H1 (cell line): ENCODE data around the gene MTMR10. TPM values are rescaled to one million over a fixed set of nuclear protein-coding genes. Genes with fewer than 3 reads are reported as not detected.

Source experiments
- CTCF ChIA-PET: fragments of 300-600 bp; sonication (Branson Sonifier 250); formaldehyde crosslinking; loops from one replicate; lab custom pipeline; 2021; ENCODE audit not compliant: partially characterized antibody; lab: Charles Lee
- POLR2A ChIA-PET: fragments of 300-600 bp; sonication (Branson Sonifier 250); formaldehyde crosslinking; loops from one replicate; lab custom pipeline; 2021; ENCODE audit warnings: inconsistent platforms; ENCODE audit not compliant: partially characterized antibody; lab: Charles Lee
- DNase-seq, 2 experiments: peaks; one replicate each; pipeline versions ENCODE4 v3.0.0 to v3.0.0-alpha.2; 2010 to 2022; ENCODE audit warnings: low spot score in 2 of 2, low read depth in 1 of 2, mixed read lengths in 1 of 2
- FAIRE-seq: peaks from 2 replicates; lab custom pipeline; 2011; peaks lifted over from hg19 to GRCh38; lab: Jason Lieb, UNC
- H2AFZ ChIP-seq: 2 replicates; pipeline ENCODE4 v1.8.1; 2012; ENCODE audit warnings: low read length, inconsistent platforms
- H2AK5ac ChIP-seq: 2 replicates; pipeline ENCODE4 v1.6.1; 2013; ENCODE audit warnings: low read depth, low read length
- H2BK120ac ChIP-seq: replicated peaks from 2 replicates; pipeline ENCODE3; 2013; ENCODE audit warnings: low read depth, low read length, inconsistent platforms
- H2BK12ac ChIP-seq: 2 replicates; pipeline ENCODE4 v1.6.1; 2013; ENCODE audit warnings: low read depth, low read length
- H2BK15ac ChIP-seq: 2 replicates; pipeline ENCODE4 v1.6.1; 2013; ENCODE audit warnings: low read length
- H2BK20ac ChIP-seq: 2 replicates; pipeline ENCODE4 v1.6.1; 2013; ENCODE audit warnings: low read length
- H2BK5ac ChIP-seq: 2 replicates; pipeline ENCODE4 v1.6.1; 2013; ENCODE audit warnings: low read depth, low read length
- H3K14ac ChIP-seq: 2 replicates; pipeline ENCODE4 v1.6.1; 2013; ENCODE audit warnings: inconsistent platforms; ENCODE audit not compliant: insufficient read length
- H3K18ac ChIP-seq: 2 replicates; pipeline ENCODE4 v1.6.1; 2013; ENCODE audit warnings: low read length; ENCODE audit errors: extremely low read depth
- H3K23ac ChIP-seq: 2 replicates; pipeline ENCODE4 v1.6.1; 2013; ENCODE audit warnings: inconsistent platforms; ENCODE audit not compliant: insufficient read length
- H3K23me2 ChIP-seq: 2 replicates; pipeline ENCODE4 v1.6.1; 2013; ENCODE audit warnings: low read depth, low read length
- H3K27ac ChIP-seq: 2 replicates; pipeline ENCODE4 v1.6.1; 2011; ENCODE audit warnings: low read depth, low read length, inconsistent platforms
- H3K27me3 ChIP-seq, 4 experiments: replicated peaks in 1 of 4; 1 replicate in 1 of 4; 2 replicates in 3 of 4; pipeline versions ENCODE4 v1.6.1 to v1.8.1; 2011 to 2013; ENCODE audit warnings: low read length in 3 of 4, mild to moderate bottlenecking in 3 of 4, inconsistent platforms in 2 of 4, mixed read lengths in 2 of 4, moderate library complexity in 1 of 4; ENCODE audit not compliant: control insufficient read depth in 3 of 4, insufficient read depth in 3 of 4; ENCODE audit errors: extremely low read depth in 1 of 4
- H3K36me3 ChIP-seq, 4 experiments: 2 replicates each; pipeline versions ENCODE4 v1.6.1 to v1.8.1; 2011 to 2013; ENCODE audit warnings: mild to moderate bottlenecking in 4 of 4, low read length in 3 of 4, moderate library complexity in 2 of 4, control low read depth in 1 of 4, inconsistent platforms in 1 of 4; ENCODE audit not compliant: insufficient read depth in 4 of 4, control insufficient read depth in 2 of 4
- H3K4ac ChIP-seq: replicated peaks from 2 replicates; pipeline ENCODE3; 2013; ENCODE audit warnings: low read length, low read depth, mixed read lengths, inconsistent platforms; ENCODE audit not compliant: insufficient read length
- H3K4me1 ChIP-seq, 4 experiments: replicated peaks in 1 of 4; 1 replicate in 1 of 4; 2 replicates in 3 of 4; pipeline versions ENCODE4 v1.6.1 to v1.8.1; 2011 to 2013; ENCODE audit warnings: low read length in 3 of 4, inconsistent platforms in 2 of 4, mixed read lengths in 1 of 4; ENCODE audit not compliant: insufficient read depth in 4 of 4, control insufficient read depth in 3 of 4
- H3K4me2 ChIP-seq, 2 experiments: 2 replicates each; pipeline versions ENCODE4 v1.6.1 to v1.8.1; 2011 to 2013; ENCODE audit warnings: low read depth in 2 of 2, low read length in 2 of 2, control low read depth in 1 of 2, inconsistent platforms in 1 of 2, mild to moderate bottlenecking in 1 of 2; ENCODE audit not compliant: insufficient read depth in 1 of 2
- H3K4me3 ChIP-seq, 4 experiments: fragments of 200-600, 300-600 bp in 1 of 4; sonication (generic), shearing (Covaris generic), sonication (Bioruptor Twin) in 1 of 4; 2 replicates each; pipeline versions ENCODE4 v1.5.1 to v1.8.1; 2011 to 2016; ENCODE audit warnings: low read length in 4 of 4, low read depth in 3 of 4, control low read depth in 2 of 4, inconsistent platforms in 2 of 4, mild to moderate bottlenecking in 2 of 4, mixed read lengths in 1 of 4, moderate library complexity in 1 of 4; ENCODE audit not compliant: insufficient read depth in 2 of 4; ENCODE audit errors: extremely low read depth in 1 of 4
- H3K56ac ChIP-seq: replicated peaks from 2 replicates; pipeline ENCODE3; 2013; ENCODE audit warnings: low read depth, mild to moderate bottlenecking, mixed read lengths, low read length, inconsistent platforms; ENCODE audit not compliant: insufficient read length
- H3K79me1 ChIP-seq: 2 replicates; pipeline ENCODE4 v1.6.1; 2013; ENCODE audit warnings: low read depth, low read length, control low read depth
- H3K79me2 ChIP-seq, 2 experiments: 2 replicates each; pipeline versions ENCODE4 v1.6.1 to v1.8.1; 2012 to 2013; ENCODE audit warnings: low read length in 2 of 2, mild to moderate bottlenecking in 2 of 2, inconsistent platforms in 1 of 2; ENCODE audit not compliant: insufficient read depth in 2 of 2, control insufficient read depth in 1 of 2
- H3K9ac ChIP-seq, 4 experiments: replicated peaks in 1 of 4; 1 replicate in 1 of 4; 2 replicates in 3 of 4; pipeline versions ENCODE4 v1.6.1 to v1.8.1; 2011 to 2013; ENCODE audit warnings: low read depth in 3 of 4, low read length in 3 of 4, control low read depth in 2 of 4, mild to moderate bottlenecking in 2 of 4, moderate library complexity in 2 of 4, inconsistent platforms in 1 of 4; ENCODE audit errors: extremely low read depth in 1 of 4
- H3K9me3 ChIP-seq, 2 experiments: 2 replicates each; pipeline versions ENCODE4 v1.6.1 to v1.8.1; 2012 to 2013; ENCODE audit warnings: mild to moderate bottlenecking in 2 of 2, moderate library complexity in 2 of 2, control low read depth in 1 of 2, inconsistent platforms in 1 of 2, low read depth in 1 of 2, low read length in 1 of 2, mixed read lengths in 1 of 2; ENCODE audit not compliant: insufficient read depth in 2 of 2
- H4K20me1 ChIP-seq, 2 experiments: replicated peaks in 1 of 2; 2 replicates each; pipeline versions ENCODE3 to v1.8.1; 2011 to 2013; ENCODE audit warnings: inconsistent platforms in 2 of 2, low read length in 2 of 2, mild to moderate bottlenecking in 1 of 2; ENCODE audit not compliant: insufficient read depth in 2 of 2, control insufficient read depth in 1 of 2
- H4K5ac ChIP-seq: 2 replicates; pipeline ENCODE4 v1.6.1; 2013; ENCODE audit warnings: low read length, low read depth, mixed read lengths, inconsistent platforms; ENCODE audit not compliant: insufficient read length
- H4K8ac ChIP-seq: 2 replicates; pipeline ENCODE4 v1.8.0; 2013; ENCODE audit warnings: mild to moderate bottlenecking, moderate library complexity, low read length, inconsistent platforms; ENCODE audit not compliant: insufficient read depth; ENCODE audit errors: extremely low read depth
- H4K91ac ChIP-seq: replicated peaks from 2 replicates; pipeline ENCODE3; 2013; ENCODE audit warnings: low read length, mixed read lengths, inconsistent platforms; ENCODE audit not compliant: insufficient read length
- BACH1 ChIP-seq: IDR thresholded peaks from 2 replicates; pipeline ENCODE4 v1.6.1; 2012; ENCODE audit warnings: low read length, improper control_type of control experiment
- EZH2 ChIP-seq: fragments of 200-600 bp; sonication (generic); IDR thresholded peaks from 2 replicates; pipeline ENCODE4 v1.7.1; 2012; ENCODE audit warnings: low read depth, mild to moderate bottlenecking, moderate library complexity, low read length, inconsistent platforms; ENCODE audit not compliant: severe bottlenecking
- WGBS, 2 experiments: shearing (Covaris generic) in 1 of 2; methylation state at CpG; one replicate each; pipeline versions ENCODE4 v1.1.6 to v1.1.7; 2013 to 2015; ENCODE audit warnings: low lambda C conversion rate in 2 of 2, mixed read lengths in 2 of 2, inconsistent platforms in 1 of 2, low coverage in 1 of 2, missing lambda C conversion rate in 1 of 2; ENCODE audit not compliant: insufficient replicate concordance in 2 of 2, insufficient coverage in 1 of 2, insufficient read length in 1 of 2; ENCODE audit errors: extremely low coverage in 1 of 2, missing lambda C conversion rate in 1 of 2; 5-methylcytosine and 5-hydroxymethylcytosine counted together
- polyA plus RNA-seq, 7 experiments: library from polyadenylated mRNA; depleted of rRNA in 3 of 7; stranded (reverse) in 5 of 7; unstranded in 2 of 7; fragments of >200 nt in 5 of 7; fragments of 200-250 nt in 2 of 7; gene quantifications; 1 replicate in 5 of 7; 2 replicates in 1 of 7; 4 replicates in 1 of 7; pipeline versions ENCODE4 v1.2.1 to v1.2.3, GENCODE V29; 2011 to 2013; ENCODE audit warnings: missing spikeins in 2 of 7, mixed read lengths in 2 of 7
- total RNA-seq: library from RNA; stranded (reverse); fragmentation: NEBNext Ultra II Directional; extraction: Animal tissue kit (Norgen Biotek cat#: 25700); gene quantifications from 2 replicates; pipeline ENCODE4 v1.2.1, GENCODE V29; 2021

MTMR10 gene
- total and polyA plus RNA-seq, 2 of the 8 experiments (the other 6 are each of a cell fraction or from before 2014, with no cell fraction given), result 3.8 to 13.1 TPM

DNA sequence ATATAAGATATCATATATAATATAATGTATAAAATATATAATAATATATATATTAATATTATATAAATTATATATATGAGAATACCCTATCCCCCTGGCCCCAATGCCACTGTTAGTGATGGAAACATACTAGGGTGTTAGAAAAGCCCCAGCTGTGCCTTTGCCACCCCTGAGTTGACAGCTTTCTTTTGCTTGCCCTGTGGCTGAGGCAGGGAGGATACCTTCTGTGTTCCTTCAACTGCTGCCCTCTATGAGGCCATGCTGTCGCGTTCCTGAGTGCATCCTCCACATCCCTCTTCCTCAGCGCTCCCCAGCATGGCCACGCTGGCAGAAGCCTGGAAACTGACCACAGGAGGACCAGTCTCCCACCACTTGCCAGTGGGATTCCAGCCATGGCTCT lies 61.4 kb downstream of the MTMR10 start:
- H3K14ac ChIP-seq, result no peak overlapping the region
- H3K56ac ChIP-seq, result no peak overlapping the region
- no peak overlapping the region for H4K8ac ChIP-seq
- no peak overlapping the region for H3K4me2 ChIP-seq
- TF ChIP-seq EZH2 (no peak), BACH1 (no peak)
- H3K79me1 ChIP-seq, result no peaks in the 10 kb centered on the region; the same call in 1 of the 2 replicates
- H3K79me2 ChIP-seq, result no peaks in the 10 kb centered on the region
- ChIA-PET CTCF (interaction anchor here (1.1 kb wide), 1 partner anchor 199 kb away, joined by 5 read pairs; no protein-coding TSS in a partner anchor), POLR2A (interaction anchor here (1.7 kb wide), 1 partner anchor 10 kb away, joined by 4 read pairs; no protein-coding TSS in a partner anchor)
- no peak overlapping the region for H2BK12ac ChIP-seq
- DNase-seq (no peak), FAIRE-seq (no peak)
- no peak overlapping the region for H3K4ac ChIP-seq
- H3K4me1 ChIP-seq, result no peaks in the 10 kb centered on the region
- H4K5ac ChIP-seq, result no peak overlapping the region
- no peak overlapping the region for H3K18ac ChIP-seq
- H3K9me3 ChIP-seq, result no peaks in the 10 kb centered on the region; a peak in 1 of 4 replicates
- no peak overlapping the region for H2BK5ac ChIP-seq
- no peak overlapping the region for H2BK120ac ChIP-seq
- peaks cover 8 to 54% (median 44%) of the 10 kb centered on the region in 4 experiments for H3K36me3 ChIP-seq
- H3K27me3 ChIP-seq, result no peaks in the 10 kb centered on the region
- 89% methylated on average over 4 of the region's 4 CpGs; no CpG with 5 or more reads in 1 of the 2 experiments for WGBS, 2 experiments
- no peak overlapping the region for H2BK20ac ChIP-seq
- H3K23me2 ChIP-seq, result no peaks in the 10 kb centered on the region
- H2AK5ac ChIP-seq, result no peak overlapping the region
- no peak overlapping the region for H4K91ac ChIP-seq
- no peak overlapping the region for H3K4me3 ChIP-seq
- no peaks in the 10 kb centered on the region for H4K20me1 ChIP-seq
- H2AFZ ChIP-seq, result no peak overlapping the region
- no peak overlapping the region for H3K23ac ChIP-seq
- H2BK15ac ChIP-seq, result no peak overlapping the region
- no peak overlapping the region for H3K27ac ChIP-seq
- H3K9ac ChIP-seq, result no peak overlapping the region
